ENCODE data around the gene NDUFS7. TPM values are rescaled to one million over a fixed set of nuclear protein-coding genes. Genes with fewer than 3 reads are reported as not detected.

Gene NDUFS7
- total RNA-seq, 1 donor from 2014 or later, result 84.3 TPM

- Mint-ChIP-seq H3K9me3 (no peaks in the 10 kb centered on the region), H3K27ac (no peak overlapping the region), H3K36me3 (ENCODE audit: low read depth) (peaks cover 53% of the 10 kb centered on the region), H3K4me1 (peaks cover 4% of the 10 kb centered on the region), H3K4me3 (no peak overlapping the region), H3K27me3 (no peaks in the 10 kb centered on the region)
- no peak for DNase-seq
- no peak for ATAC-seq (ENCODE audit: low read depth)
- intact Hi-C loops (cut with micrococcal nuclease), result no loop called here
- CTCF ChIA-PET, result interaction anchor here (2.1 kb wide), 1 partner anchor 125 kb away, joined by 8 read pairs; no protein-coding TSS in a partner anchor
- POLR2A ChIA-PET, result no interaction called here
- TF ChIP-seq CTCF (IDR thresholded peaks at IDR 0.05), result no peak
These were observed 14.4 kb upstream of the NDUFS7 start for GRCh38 chr19:1369214-1369805.

GRCh38 chr19:1370579-1371361, 12.9 kb upstream of the NDUFS7 start:
- H3K27ac Mint-ChIP-seq, result no peak overlapping the region
- DNase-seq (no peak), ATAC-seq (ENCODE audit: low read depth) (no peak)
- intact Hi-C loops (cut with micrococcal nuclease), result no loop called here
- H3K36me3 Mint-ChIP-seq (ENCODE audit: low read depth), result peaks cover 52% of the 10 kb centered on the region
- ChIA-PET CTCF (interaction anchor here (0.9 to 2.7 kb wide), 3 partner anchors 55 to 127 kb away, joined by 3 to 15 read pairs (median 8); no protein-coding TSS in a partner anchor), POLR2A (interaction anchor here (0.7 kb wide), 1 partner anchor 71 kb away, joined by 4 read pairs; no protein-coding TSS in a partner anchor)
- TF ChIP-seq CTCF (IDR thresholded peaks at IDR 0.05), result no peak
- H3K4me1 Mint-ChIP-seq, result no peaks in the 10 kb centered on the region
- no peak overlapping the region for H3K4me3 Mint-ChIP-seq
- no peaks in the 10 kb centered on the region for H3K27me3 Mint-ChIP-seq
- H3K9me3 Mint-ChIP-seq, result no peaks in the 10 kb centered on the region

GRCh38 chr19:1373042-1373533, 10.6 kb upstream of the NDUFS7 start:
- no peak for ATAC-seq (ENCODE audit: low read depth)
- no peak for DNase-seq
- H3K27ac Mint-ChIP-seq, result no peak overlapping the region
- no peaks in the 10 kb centered on the region for H3K27me3 Mint-ChIP-seq
- no peak overlapping the region for H3K4me3 Mint-ChIP-seq
- H3K36me3 Mint-ChIP-seq (ENCODE audit: low read depth), result peaks cover 50% of the 10 kb centered on the region
- no peaks in the 10 kb centered on the region for H3K4me1 Mint-ChIP-seq
- intact Hi-C loops (cut with micrococcal nuclease), result no loop called here
- no peak for TF ChIP-seq CTCF (IDR thresholded peaks at IDR 0.05)
- POLR2A ChIA-PET, result interaction anchor here (0.5 to 2.2 kb wide), 5 partner anchors 10 to 359 kb away, joined by 3 to 8 read pairs (median 4); partner anchors contain the start of gene CIRBP
- no peaks in the 10 kb centered on the region for H3K9me3 Mint-ChIP-seq
- CTCF ChIA-PET, result interaction anchor here (0.7 to 2.4 kb wide), 4 partner anchors 10 to 306 kb away, joined by 3 to 27 read pairs (median 6); partner anchors contain the start of gene NDUFS7

GRCh38 chr19:1373534-1374249, 10.0 kb upstream of the NDUFS7 start:
- no peaks in the 10 kb centered on the region for H3K4me1 Mint-ChIP-seq
- CTCF ChIA-PET, result interaction anchor here (1.4 to 2.4 kb wide), 2 partner anchors 10 to 95 kb away, joined by 3 to 27 read pairs; partner anchors contain the start of gene NDUFS7
- no peaks in the 10 kb centered on the region for H3K27me3 Mint-ChIP-seq
- POLR2A ChIA-PET, result interaction anchor here (0.5 to 2.2 kb wide), 4 partner anchors 38 to 1099 kb away, joined by 4 to 8 read pairs (median 4); partner anchors contain the start of gene CIRBP
- no peak for DNase-seq
- H3K9me3 Mint-ChIP-seq, result no peaks in the 10 kb centered on the region
- peaks cover 45% of the 10 kb centered on the region for H3K36me3 Mint-ChIP-seq (ENCODE audit: low read depth)
- ATAC-seq (ENCODE audit: low read depth), result no peak
- intact Hi-C loops (cut with micrococcal nuclease), result no loop called here
- no peak for TF ChIP-seq CTCF (IDR thresholded peaks at IDR 0.05)
- H3K4me3 Mint-ChIP-seq, result no peak overlapping the region
- no peak overlapping the region for H3K27ac Mint-ChIP-seq
